GM21737 (cell line): ENCODE measurements around the gene ATP8A2.

Source experiments
- ATAC-seq: cut with Tn5 transposase; IDR thresholded peaks from one replicate; pipeline ENCODE4 v1.9.1; 2021; ENCODE audit warnings: mild to moderate bottlenecking, moderate library complexity; ENCODE audit not compliant: unreplicated experiment

ATP8A2 gene

GRCh38 chr13:25905611-25906010, 533.8 kb downstream of the ATP8A2 start:
- ATAC-seq, result no peak

- ATAC-seq, result no peak
These were observed 534.5 kb downstream of the ATP8A2 start for GRCh38 chr13:25906191-25906661.

- no peak for ATAC-seq
These were observed 536.6 kb downstream of the ATP8A2 start for GRCh38 chr13:25908366-25908765.

DNA sequence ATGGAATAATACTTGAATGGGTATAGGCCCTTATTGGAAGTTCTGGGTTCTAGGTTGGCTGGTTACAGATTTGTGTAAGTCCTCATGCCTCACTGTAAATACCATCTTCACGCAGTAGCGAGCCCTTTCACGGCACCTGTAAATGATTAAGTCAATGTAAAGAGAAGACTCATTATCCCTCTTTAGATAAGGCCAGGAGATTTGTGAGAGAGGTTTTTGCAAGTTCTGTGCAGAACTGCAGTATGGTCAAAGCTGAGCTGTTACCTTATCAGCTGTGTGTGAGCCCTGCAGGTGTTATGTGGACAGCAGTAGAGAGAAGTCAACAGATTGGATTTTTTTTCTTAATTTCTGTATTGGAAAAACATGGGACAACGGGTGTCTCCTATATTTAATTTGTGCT, 538.5 kb downstream of the ATP8A2 start:
- ATAC-seq, result no peak

DNA sequence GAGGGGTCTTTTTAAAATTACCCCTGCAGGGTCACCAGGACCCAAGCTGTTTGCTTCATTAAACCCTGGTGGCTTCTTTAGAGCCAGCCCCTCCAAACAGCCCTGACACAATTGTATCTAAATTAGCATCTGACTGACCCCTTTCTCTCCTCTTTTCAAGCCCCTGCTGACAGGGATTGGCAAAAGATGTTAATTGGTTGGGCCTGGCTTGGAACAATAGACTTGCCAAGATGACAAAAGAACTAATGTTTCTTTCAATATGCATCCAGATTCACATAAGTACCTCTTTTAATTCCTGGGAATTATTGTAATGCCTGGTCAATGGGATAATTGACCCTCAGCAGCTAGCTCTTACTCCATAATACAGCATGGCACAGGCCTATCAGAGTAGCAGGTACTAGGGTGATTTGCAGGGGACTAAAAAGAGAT, 539.2 kb downstream of the ATP8A2 start:
- ATAC-seq, result no peak

GRCh38 chr13:25912961-25913360, 541.2 kb downstream of the ATP8A2 start:
- ATAC-seq, result no peak

DNA sequence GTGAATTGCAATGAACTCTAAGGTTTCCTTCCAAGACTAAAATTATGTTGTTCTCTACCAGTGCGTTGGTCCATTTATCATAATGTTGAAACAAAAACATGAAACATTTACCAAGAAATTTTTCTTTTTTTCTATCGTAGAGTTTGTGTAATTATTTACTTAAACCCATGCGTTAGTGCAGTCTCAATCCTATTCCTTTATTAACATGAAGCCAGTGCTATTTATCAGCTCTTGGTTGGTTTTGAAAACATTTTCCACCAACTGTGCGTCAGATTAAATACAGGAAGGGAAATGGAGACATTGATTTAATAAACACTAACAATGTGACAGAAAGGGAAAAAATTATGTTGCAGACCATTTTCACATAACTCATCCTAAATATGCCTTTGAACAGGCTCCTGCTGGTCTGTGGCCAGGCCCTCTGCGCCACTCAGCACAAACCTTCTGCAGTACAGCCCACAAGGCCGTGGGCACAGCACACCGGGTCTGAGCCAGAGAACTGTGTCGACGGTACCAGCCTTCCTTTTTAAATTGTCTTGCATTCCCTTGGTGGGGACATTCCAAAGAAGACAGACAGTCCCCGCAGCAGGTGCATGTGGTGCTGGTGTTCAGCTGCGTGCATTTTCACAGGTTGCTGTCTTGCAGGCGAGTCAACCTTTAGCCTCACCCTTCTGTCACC, 544.2 kb downstream of the ATP8A2 start:
- ATAC-seq, result no peak

GRCh38 chr13:25920277-25920676, 548.5 kb downstream of the ATP8A2 start:
- ATAC-seq, result no peak

DNA sequence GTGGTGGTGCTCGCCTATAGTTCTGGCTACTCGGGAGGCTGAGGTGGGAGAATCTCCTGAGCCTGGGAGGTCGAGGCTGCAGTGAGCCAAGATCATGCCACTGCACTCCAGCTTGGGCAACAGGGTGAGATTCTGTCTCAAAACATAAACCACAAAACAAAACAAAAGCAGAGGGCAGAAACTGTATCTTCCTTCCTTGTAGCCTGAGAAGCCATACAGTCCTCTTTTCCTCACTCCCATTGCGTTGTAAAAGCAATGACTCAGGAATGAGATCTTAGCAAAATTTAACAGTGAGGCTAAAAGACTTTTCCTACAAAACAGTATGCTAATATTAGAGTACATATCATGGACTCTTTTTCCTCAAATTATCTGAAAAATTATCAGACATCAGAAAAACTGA, 549.2 kb downstream of the ATP8A2 start:
- no peak for ATAC-seq

DNA sequence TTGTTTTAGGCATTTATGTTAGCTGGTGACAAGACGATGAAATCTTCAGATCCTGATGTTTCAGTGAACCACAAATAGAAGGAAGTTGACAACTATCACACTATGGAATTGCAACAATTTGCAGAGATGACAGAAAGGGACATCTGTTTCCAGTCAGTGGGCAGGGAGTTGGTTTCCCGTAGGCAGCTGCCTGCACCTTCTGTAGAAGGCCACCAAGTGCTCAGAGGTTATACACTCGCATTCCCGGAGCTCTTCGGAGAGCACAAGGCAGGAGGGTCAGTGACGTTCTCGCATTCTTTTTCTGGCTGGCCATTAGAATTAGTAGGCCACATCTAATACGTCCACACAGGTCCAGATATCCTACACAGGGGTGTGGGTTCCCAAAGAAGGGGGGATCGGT, 550.6 kb downstream of the ATP8A2 start:
- ATAC-seq, result no peak

- ATAC-seq, result no peak
These were observed 551.7 kb downstream of the ATP8A2 start for GRCh38 chr13:25923217-25924085.

DNA sequence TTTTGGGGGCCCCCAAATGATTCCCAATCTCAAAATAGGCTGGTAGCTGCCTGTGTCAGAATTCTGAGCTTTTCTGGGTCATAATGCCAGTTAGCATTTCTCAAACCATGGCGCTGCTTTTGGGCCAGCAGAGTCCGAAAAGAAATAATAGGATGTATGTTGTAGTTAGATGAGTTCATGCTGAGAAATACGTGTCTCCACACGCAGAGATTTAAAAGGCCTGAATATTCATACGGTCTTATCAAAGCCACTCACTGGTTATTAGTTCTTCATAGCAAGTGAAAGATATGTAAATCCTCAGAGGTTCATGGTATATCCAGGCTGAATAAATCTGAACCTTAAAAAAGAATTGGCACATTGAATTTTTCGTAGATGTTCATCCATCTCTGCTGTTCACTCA, 555.6 kb downstream of the ATP8A2 start:
- no peak for ATAC-seq

GRCh38 chr13:25927932-25928331, 556.2 kb downstream of the ATP8A2 start:
- ATAC-seq, result no peak

GRCh38 chr13:25928941-25929505, 557.2 kb downstream of the ATP8A2 start:
- ATAC-seq, result no peak

DNA sequence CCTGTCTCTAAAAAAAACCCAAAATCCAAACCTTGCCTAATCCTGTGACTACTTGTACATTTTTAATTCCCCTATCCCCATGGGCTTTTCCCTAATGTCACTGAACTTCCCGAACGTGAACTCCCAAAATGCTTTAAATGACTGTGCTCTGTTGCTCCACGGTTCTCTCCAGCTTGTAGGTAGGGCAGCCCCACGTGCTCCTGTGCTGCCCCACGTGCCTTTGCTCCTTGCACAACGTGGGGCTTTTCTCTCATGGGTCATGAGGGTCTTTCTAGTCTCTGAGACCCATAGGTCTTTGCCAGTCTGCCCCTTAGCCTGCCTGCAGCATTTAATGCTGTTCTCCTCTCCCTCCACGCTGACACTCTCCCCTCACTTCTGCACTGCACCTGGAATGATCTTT, 558.0 kb downstream of the ATP8A2 start:
- no peak for ATAC-seq

DNA sequence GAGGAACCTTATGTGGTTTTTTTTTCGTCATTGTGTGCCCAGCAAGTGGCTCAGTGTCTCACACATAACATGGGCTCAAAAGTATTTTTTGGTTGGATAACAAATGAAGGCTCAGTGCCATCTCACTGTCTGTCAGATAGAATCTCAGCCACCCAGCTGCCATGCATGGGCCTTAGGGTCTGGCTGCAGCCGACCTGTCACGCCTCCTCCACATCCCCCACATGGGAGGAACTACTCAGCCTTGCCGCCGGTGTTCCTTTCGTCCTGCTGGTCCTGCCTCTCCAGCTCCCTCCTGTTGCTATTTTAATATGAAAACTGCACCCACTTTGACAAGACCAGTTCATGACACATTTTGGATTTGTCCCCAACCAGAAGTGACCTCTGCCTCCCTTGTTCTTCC, 558.9 kb downstream of the ATP8A2 start:
- ATAC-seq, result no peak

- ATAC-seq, result no peak
These were observed 560.6 kb downstream of the ATP8A2 start for GRCh38 chr13:25932365-25932764.

DNA sequence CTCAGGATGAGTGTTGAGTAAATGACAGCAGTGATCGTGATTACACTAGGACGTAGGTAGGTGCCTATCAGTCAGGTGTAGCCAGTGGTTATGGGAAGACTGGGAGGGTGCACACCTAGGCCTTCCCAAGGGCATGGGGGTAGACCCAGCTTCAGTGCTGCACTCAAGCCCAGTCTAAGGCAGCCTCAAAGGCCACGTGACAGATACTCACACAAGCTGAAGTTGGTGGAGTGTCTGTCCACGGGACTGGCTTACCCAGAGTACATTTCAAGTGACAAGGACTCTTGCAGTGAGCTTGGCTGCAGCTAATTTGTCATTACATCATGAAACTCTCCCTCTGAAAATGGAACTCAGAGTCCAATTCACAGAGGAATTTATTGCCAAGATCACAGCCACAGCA, 561.7 kb downstream of the ATP8A2 start:
- ATAC-seq, result no peak

- ATAC-seq, result no peak
These were observed 562.4 kb downstream of the ATP8A2 start for GRCh38 chr13:25934127-25934526.

DNA sequence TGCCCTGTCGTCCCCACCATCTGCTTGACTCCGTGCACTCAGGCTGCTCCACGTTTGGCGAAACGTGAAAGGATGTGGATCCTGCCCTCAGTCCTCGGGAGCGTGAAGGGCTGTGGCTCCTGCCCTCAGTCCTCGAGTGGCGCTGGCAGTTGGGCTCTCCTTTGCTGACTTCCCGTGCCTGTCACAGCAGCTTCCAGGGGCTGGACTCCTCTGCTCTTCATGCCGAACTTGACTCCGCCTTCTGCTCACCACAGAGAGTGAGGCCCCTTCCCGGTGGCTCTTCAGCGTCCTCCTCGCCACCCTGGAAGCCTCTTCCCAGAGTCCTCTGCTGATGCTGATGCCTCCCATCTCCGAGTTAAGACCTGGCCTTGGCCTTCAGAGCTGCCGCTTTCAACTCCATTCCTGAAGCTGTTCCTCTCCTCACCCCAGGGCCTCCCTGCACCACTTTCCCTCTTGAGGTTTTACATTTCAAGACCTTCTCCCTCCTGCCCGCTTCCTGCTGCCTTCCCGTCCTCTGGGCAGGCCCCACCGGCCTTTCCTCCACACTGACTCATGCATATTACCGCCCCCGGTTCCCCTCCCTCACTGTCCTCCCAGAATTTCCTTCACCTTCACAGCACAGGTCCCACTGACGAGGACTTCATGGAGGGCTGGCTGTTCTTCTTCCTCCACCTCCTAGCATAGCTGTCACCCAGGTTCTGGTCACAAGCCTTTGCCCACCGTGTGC, 568.4 kb downstream of the ATP8A2 start:
- no peak for ATAC-seq

GRCh38 chr13:25943081-25943480, 571.3 kb downstream of the ATP8A2 start:
- ATAC-seq, result no peak
